ENCODE results near the gene ABHD13. TPM values are rescaled to one million over a fixed set of nuclear protein-coding genes. Genes with fewer than 3 reads are reported as not detected.

The ABHD13 gene
- total RNA-seq, 1 experiment from 2014 or later = 4.1 TPM

- TF ChIP-seq CTCF (IDR thresholded peaks at IDR 0.05 in 2 of 3, conservative IDR thresholded peaks at IDR 0.05 in 1 of 3; ENCODE audit: borderline replicate concordance in 1 of 3, insufficient read depth in 1 of 3, low read depth in 2 of 3, low read length in 2 of 3) (no peak), EZH2 (IDR thresholded peaks at IDR 0.05) (no peak), SP1 (IDR thresholded peaks at IDR 0.05; ENCODE audit: low read depth) (peak; percentile 55; the same call in 1 of the 2 replicates)
Observed at GRCh38 chr13:108218044-108218974, at the start of gene ABHD13 (continued).

GRCh38 chr13:108168929-108169328, 49.3 kb upstream of the ABHD13 start:
- H2AFZ ChIP-seq (ENCODE audit: low read depth, low read length, poor library complexity, severe bottlenecking) = no peak overlapping the region
- intact Hi-C loops (cut with micrococcal nuclease) = no loop called here
- no TSS peak for BruUV-seq (replicated peaks)
- ATAC-seq (no peak), DNase-seq (ENCODE audit: low read depth, low spot score) (no peak)
- POLR2A ChIA-PET = no interaction called here
- CTCF ChIA-PET = interaction anchor here (0.6 kb wide), 1 partner anchor 13 kb away, joined by 3 read pairs; no protein-coding TSS in a partner anchor
- RAD21 ChIA-PET (ENCODE audit: low non-redundant PET in 1 of 2, low total read pairs in 2 of 2, uncharacterized antibody in 2 of 2, unreplicated experiment in 2 of 2) = no interaction called here
- H3K27ac ChIP-seq (ENCODE audit: low read depth, low read length) = no peak overlapping the region
- H3K79me2 ChIP-seq (ENCODE audit: insufficient read depth, low read length) = no peaks in the 10 kb centered on the region
- H4K20me1 ChIP-seq (ENCODE audit: insufficient read depth) = no peaks in the 10 kb centered on the region
- H3K4me3 ChIP-seq (replicated peaks in 1 of 2; ENCODE audit: low read depth in 1 of 2, low read length in 2 of 2) = no peak overlapping the region
- H3K27me3 ChIP-seq (ENCODE audit: insufficient read depth, low read length) = no peaks in the 10 kb centered on the region; the same call in 1 of the 2 replicates
- no peaks in the 10 kb centered on the region for H3K36me3 ChIP-seq (ENCODE audit: control insufficient read depth in 1 of 2, insufficient read depth in 2 of 2, low read length in 2 of 2)
- no peaks in the 10 kb centered on the region for H3K9me2 ChIP-seq (ENCODE audit: insufficient read depth)
- no peaks in the 10 kb centered on the region for H3K9me3 ChIP-seq (ENCODE audit: control insufficient read depth in 1 of 2, insufficient read depth in 1 of 2, low read depth in 1 of 2, low read length in 2 of 2)
- H3K9ac ChIP-seq (ENCODE audit: low read length) = no peak overlapping the region
- TF ChIP-seq RAD21 (IDR thresholded peaks at IDR 0.05; ENCODE audit: low read depth) = no peak
- no peak for TF ChIP-seq ZBTB33 (IDR thresholded peaks at IDR 0.05; ENCODE audit: extremely low read depth, insufficient replicate concordance, low read length)
- no peak overlapping the region for H3K4me2 ChIP-seq (ENCODE audit: low read length)
- no peaks in the 10 kb centered on the region for H3K4me1 ChIP-seq (ENCODE audit: control insufficient read depth in 1 of 2, insufficient read depth in 2 of 2, low read length in 2 of 2)

All from HCT116 (cell line).